NCI-H524 treated with DMSO at 0.1 percent for 48 hours (cell line): ENCODE data around the gene CISD3.
"Not testable (repeated sequence)": the region's sequence is repeated elsewhere in the genome, so short reads cannot be mapped to it uniquely, and the experiment has no call there.

ENCODE experiments used
- DNase-seq: peaks from one replicate; lab custom pipeline; 2025; lab: John Stamatoyannopoulos, UW

CISD3 gene

DNA sequence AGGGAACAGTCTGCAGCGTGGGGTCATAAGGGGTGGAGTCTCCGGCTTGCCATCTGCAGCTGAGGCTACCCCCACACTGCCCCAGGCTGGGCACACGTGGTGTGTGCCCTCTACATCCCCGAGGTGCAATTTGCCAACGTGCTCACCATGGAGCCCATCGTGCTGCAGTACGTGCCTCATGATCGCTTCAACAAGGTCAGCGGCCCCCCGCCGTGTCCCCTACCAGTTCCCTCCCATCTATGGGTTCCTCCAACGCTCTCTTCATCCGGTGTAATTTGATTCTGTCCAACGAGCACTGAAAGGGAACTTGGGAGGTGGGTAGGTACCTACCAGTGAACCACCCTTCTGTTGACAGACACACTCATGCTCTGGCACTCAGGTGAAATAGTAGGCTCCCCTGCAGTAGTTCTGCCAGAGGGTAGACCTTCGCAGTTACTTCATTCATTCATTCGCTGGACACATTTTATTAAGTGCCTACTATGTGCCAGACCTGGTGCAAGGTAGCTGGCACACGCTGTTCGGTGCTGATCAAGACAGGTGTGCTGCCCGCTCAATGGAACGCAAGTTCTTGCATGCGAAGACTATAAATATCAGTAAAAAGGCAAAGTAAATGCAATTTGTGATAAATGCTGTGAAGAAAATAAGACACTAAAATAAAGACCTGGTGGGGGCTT is 22.3 kb upstream of the CISD3 start:
- DNase-seq, result no peak

DNA sequence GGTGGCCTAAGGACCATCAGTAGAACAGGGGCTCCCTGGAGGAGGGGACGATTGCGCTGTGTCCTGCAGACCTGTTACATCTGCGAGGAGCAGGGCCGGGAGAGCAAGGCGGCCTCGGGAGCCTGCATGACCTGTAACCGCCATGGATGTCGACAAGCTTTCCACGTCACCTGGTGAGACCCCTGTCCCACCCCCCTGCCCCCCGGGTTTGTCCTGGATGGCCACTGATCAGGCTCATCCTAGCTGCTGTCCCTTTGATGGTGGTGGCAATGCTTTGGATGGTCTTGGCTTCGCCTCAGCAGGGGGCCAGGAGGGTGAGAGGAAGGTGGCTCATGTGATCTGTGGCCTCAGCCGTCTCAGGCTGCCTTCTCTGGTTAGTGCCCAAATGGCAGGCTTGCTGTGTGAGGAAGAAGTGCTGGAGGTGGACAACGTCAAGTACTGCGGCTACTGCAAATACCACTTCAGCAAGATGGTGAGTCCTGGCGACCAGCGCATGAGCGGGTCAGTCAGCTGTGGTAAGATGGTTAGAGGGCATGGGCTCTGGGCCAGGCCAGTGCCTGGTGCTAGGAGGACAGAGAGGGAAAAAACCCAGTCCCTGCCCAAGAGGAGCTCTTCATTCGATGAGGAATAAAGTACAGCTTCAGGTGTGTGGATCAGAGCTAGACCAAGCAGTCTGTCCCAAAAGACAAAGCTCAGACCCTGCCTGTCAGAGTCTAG is 20.9 kb upstream of the CISD3 start:
- DNase-seq, result no peak

- DNase-seq, result no peak
Measured at GRCh38 chr17:38709864-38710603, 20.1 kb upstream of the CISD3 start.

DNA sequence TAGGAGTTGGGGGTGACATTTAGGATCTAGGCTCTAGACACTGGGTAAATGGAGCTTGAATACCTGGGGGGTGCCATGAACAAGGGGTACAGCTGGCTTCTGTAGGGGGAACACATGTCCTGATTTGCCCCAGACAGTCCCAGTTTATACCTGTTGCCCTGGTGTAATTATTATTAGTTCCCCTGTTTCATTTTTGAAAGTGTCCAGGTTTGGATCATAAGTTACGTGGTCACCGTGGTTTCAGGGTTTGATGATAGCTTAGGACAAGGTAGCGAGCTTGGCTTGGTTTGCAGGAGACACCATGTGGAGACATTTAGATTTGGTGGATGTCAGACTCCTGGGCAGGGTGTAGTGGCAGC is 19.6 kb upstream of the CISD3 start:
- no peak for DNase-seq

DNA sequence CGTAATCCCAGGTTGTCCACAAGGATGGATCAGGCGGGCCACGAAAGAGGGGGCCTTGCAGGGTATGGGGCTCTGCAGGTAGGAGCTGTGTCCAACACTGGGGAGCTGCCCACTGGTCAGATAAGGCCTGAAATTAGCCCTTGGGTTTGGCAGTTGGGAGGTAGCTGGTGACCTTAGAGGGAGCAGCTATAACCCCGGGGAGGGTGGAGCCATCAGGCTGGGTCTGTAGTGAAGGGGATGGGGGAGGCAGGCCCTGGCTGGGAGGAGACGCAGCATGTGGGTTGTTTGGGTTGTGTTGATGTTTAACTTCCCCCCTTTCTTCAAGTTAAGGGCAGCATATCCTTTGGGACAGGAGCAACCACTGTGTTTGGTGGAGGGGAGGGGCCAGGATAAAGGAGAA is 19.2 kb upstream of the CISD3 start:
- DNase-seq, result no peak

DNA sequence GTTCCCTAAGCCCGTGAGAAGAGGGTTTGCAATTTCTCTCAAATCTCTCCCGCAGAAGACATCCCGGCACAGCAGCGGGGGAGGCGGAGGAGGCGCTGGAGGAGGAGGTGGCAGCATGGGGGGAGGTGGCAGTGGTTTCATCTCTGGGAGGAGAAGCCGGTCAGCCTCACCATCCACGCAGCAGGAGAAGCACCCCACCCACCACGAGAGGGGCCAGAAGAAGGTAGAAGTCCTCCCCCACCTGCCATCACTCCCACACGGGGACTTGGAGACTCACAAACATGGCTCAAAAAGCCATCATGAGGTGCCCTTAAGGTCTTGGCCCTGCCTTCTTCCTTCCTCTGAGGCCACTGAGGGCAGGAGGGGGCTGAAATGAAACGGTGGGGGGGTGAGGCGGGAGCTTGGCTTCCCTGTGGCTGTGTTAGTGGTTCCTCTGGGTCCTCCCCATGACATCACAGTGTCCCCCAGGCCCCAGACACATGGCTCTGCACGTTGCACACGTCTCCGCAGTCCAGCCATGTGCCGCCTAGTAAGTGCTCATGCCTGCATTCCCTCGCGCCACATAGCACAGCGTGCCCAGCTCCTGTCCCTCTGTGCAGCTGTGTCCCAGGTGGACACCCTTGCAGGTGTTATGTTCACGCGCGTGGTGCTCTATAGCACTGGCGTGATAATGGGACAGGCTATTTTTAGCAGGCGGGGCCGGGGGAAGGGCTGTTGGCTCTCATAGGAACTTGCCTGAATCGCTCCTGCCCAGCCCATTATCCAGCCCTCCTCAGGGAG is 18.2 kb upstream of the CISD3 start:
- no peak for DNase-seq

DNA sequence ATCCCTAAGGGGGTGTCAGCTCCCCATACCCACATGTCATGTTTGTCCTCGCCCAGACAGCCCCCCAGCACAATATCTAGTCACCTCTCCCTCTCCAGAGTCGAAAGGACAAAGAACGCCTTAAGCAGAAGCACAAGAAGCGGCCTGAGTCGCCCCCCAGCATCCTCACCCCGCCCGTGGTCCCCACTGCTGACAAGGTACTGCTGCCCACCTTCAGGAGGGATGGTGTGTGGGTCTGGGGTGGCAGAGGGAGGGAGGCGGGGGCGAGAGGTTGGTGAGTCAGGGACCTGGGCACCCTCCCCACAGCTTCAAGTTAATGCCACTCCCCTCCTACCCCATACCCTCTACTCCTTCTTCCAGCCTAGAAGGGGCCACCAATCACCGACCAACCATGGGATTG is 17.5 kb upstream of the CISD3 start:
- DNase-seq, result no peak

DNA sequence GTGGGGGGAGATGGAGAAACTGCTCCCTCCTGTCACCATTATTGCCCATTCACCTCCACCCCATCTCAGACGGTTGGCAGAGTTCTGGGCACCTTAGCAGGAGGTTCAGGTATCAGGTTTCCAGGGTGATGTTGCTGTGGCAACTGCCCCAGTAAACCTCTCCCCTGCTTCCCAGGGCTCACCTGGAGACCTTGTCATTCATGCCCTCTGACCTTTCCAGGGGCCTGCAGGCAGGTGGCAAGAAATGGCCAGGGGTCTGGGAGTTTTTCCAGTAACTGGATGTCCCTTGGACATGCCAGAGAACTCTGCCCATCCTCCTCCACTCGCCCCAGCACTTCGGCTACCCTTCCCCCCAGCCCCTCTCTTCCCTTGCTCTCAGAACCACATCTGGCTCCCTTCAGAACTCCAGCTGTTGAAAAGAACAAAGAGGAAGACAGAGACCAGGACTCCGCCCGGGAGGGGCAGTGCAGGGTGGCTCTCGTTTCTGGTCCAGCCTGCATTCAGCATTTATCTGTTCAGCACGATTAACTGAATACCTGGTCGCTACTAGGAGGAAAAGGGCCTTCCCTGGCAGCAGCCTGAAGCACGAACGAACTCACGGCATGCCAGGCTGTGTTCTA is 16.6 kb upstream of the CISD3 start:
- DNase-seq, result no peak

GRCh38 chr17:38715216-38715943 is 14.8 kb upstream of the CISD3 start:
- no peak for DNase-seq

DNA sequence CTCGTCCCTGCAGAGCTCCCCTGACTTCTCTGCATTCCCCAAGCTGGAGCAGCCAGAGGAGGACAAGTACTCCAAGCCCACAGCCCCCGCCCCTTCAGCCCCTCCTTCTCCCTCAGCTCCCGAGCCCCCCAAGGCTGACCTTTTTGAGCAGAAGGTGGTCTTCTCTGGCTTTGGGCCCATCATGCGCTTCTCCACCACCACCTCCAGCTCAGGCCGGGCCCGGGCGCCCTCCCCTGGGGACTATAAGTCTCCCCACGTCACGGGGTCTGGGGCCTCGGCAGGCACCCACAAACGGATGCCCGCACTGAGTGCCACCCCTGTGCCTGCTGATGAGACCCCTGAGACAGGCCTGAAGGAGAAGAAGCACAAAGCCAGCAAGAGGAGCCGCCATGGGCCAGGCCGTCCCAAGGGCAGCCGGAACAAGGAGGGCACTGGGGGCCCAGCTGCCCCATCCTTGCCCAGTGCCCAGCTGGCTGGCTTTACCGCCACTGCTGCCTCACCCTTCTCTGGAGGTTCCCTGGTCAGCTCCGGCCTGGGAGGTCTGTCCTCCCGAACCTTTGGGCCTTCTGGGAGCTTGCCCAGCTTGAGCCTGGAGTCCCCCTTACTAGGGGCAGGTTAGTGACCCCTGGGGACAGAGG is 13.7 kb upstream of the CISD3 start:
- DNase-seq, result no peak

GRCh38 chr17:38717139-38717745 is 12.9 kb upstream of the CISD3 start:
- no peak for DNase-seq

DNA sequence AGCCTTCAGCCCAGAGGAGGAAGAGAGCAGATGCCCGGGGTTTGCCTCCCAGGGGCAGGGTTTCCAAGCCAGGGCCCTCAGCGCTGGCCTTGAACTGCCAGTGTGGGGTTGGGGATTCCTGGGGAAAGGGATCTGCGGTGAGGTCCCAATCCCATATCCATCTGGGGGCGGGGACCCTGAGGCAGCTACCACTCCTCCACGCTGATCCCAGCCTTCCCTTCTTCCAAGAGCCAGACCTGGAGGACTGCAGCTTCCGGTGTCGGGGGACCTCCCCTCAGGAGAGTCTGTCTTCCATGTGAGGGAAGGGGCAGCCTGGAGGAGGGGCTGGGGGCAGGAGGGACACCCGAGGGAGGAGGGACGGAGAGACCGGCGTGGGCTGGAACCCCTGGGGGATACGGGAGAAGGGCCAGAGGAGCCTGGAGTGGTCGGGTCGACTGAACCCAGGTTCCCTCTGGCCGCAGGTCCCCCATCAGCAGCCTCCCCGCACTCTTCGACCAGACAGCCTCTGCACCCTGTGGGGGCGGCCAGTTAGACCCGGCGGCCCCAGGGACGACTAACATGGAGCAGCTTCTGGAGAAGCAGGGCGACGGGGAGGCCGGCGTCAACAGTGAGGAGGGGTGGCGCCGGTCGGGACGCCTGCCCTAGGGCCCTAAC is 10.7 kb upstream of the CISD3 start:
- DNase-seq, result no peak

DNA sequence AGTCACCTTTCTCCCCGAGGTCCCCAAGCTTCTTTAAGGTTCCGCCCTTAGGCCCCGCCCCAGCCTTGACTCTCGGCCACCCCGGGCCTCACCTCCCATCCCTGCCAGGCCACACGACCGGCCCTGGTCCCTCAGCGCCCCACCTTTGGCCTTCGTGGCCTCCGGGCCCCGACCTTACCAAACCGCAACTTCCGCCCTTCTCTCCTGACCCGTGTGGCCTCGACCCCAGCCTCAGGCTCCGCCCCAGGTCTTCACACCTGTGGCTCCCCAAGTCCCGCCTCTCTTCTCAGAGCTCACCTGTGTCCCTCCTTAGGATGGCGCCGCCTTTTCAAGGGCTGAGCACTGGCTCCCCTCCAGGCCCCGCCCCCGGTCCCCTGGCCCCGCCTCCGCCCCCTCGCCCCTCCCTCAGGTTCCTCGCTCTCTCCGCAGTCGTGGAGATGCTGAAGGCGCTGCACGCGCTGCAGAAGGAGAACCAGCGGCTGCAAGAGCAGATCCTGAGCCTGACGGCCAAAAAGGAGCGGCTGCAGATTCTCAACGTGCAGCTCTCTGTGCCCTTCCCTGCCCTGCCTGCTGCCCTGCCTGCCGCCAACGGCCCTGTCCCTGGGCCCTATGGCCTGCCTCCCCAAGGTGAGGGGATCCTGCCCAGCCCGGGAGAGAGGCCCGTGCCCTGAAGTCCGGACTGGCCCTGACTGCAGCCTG is 10.0 kb upstream of the CISD3 start:
- no peak for DNase-seq

DNA sequence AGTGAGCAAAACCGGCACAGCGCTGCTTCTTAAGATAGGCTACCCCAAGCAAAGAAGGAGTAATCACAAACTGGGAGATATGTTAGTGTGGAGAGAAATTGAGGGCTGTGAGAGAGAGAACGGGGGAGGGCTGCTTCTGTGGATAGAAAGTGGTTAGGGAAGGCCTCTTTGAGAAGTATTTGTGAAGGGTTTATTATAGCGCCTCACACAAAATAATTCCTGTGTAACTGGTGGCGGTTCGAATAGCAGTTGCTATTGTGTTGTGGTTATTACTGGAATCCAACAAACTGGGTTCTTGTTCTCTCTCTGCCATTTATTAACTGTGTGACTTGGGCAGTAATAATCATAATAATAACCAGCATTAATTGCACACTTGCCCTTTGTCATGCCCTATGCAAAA is 9.2 kb upstream of the CISD3 start:
- DNase-seq, result no peak

DNA sequence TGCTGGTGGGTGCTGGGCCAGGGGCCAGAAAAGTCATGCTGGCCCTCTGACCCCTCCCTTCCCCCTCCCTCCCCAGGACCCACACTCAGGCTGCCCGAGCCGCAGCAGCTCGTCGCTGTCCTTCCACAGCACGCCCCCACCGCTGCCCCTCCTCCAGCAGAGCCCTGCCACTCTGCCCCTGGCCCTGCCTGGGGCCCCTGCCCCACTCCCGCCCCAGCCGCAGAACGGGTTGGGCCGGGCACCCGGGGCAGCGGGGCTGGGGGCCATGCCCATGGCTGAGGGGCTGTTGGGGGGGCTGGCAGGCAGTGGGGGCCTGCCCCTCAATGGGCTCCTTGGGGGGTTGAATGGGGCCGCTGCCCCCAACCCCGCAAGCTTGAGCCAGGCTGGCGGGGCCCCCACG is 8.3 kb upstream of the CISD3 start:
- no peak for DNase-seq

DNA sequence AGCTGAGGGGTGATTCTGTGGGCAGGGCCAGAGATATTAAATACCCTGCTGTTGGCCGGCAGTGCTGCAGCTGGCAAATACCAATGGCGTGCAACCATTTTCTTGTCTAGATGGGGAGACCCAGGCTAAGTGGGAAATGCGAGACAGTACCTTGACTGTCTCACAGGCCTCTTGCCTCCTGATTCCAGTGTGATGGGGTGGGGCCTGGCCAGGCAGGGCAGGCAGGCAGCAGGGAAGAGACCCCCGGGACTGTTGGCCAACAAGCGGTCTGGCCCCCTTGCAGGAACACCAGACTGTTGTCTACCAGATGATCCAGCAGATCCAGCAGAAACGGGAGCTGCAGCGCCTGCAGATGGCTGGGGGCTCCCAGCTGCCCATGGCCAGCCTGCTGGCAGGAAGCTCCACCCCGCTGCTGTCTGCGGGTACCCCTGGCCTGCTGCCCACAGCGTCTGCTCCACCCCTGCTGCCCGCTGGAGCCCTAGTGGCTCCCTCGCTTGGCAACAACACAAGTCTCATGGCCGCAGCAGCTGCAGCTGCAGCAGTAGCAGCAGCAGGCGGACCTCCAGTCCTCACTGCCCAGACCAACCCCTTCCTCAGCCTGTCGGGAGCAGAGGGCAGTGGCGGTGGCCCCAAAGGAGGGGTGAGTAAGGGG is 5.7 kb upstream of the CISD3 start:
- DNase-seq, result peak; percentile 53

- DNase-seq, result no peak
Measured at GRCh38 chr17:38725066-38725465, 5.1 kb upstream of the CISD3 start.

DNA sequence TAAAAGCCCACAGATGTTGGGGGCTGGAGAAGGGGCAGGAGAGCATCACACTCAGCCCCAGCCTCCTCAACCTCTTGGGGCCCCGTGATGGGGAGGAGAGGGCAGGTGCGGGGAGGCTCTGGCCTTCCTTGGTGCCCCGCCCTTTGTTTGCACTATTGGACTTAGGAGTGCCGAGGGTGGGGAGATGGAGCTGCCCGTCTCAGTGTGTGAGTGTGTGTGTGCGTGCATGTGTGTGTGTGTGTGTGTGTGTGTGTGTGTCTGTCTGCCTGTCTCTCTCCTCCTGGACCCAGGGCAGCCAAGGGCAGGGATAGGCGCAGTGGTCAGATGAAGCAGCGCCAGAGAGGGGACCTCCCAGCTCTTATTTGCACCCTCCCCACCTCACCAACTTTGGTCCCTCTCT is 4.0 kb upstream of the CISD3 start:
- not testable (repeated sequence) for DNase-seq

- no peak for DNase-seq
Measured at GRCh38 chr17:38727736-38728135, 2.4 kb upstream of the CISD3 start.
